ENCODE measurements around the gene RNGTT.

The RNGTT gene

GRCh38 chr6:88666901-88667300 is 296.5 kb downstream of the RNGTT start:
- H3K4me3 ChIP-seq (replicated peaks; ENCODE audit: low read depth, low read length): no peak overlapping the region
- DNase-seq (ENCODE audit: low read depth): no peak
- TF ChIP-seq, protein P1, sequence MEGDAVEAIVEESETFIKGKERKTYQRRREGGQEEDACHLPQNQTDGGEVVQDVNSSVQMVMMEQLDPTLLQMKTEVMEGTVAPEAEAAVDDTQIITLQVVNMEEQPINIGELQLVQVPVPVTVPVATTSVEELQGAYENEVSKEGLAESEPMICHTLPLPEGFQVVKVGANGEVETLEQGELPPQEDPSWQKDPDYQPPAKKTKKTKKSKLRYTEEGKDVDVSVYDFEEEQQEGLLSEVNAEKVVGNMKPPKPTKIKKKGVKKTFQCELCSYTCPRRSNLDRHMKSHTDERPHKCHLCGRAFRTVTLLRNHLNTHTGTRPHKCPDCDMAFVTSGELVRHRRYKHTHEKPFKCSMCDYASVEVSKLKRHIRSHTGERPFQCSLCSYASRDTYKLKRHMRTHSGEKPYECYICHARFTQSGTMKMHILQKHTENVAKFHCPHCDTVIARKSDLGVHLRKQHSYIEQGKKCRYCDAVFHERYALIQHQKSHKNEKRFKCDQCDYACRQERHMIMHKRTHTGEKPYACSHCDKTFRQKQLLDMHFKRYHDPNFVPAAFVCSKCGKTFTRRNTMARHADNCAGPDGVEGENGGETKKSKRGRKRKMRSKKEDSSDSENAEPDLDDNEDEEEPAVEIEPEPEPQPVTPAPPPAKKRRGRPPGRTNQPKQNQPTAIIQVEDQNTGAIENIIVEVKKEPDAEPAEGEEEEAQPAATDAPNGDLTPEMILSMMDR (IDR thresholded peaks at IDR 0.05; ENCODE audit: low read length, missing control alignments): no peak

- no peak for DNase-seq (ENCODE audit: low read depth)
- TF ChIP-seq, protein P1 (IDR thresholded peaks at IDR 0.05; ENCODE audit: low read length, missing control alignments): no peak
- H3K4me3 ChIP-seq (replicated peaks; ENCODE audit: low read depth, low read length): no peak overlapping the region
Measured at GRCh38 chr6:88665131-88665530, 298.3 kb downstream of the RNGTT start.

DNA sequence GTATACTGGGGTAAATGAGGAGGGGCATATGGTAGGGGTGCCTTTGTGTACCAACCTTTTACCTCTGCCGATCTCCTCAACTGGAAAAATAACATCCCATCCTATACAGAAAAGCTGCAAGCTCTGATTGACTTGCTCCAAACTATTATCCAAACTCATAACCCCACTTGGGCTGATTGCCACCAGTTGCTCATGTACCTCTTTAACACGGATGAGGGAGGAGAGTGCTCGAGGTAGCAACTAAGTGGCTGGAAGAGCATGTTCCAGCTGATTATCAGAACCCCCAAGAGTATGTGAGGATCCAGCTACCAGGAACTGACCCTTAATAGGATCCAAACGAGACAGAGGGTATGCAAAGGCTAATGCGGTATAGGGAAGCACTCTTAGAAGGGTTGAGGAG is 299.6 kb downstream of the RNGTT start:
- no peak for DNase-seq (ENCODE audit: low read depth)
- TF ChIP-seq, protein P1 (IDR thresholded peaks at IDR 0.05; ENCODE audit: low read length, missing control alignments): no peak

GRCh38 chr6:88662653-88663174 is 300.7 kb downstream of the RNGTT start:
- TF ChIP-seq, protein P1 (IDR thresholded peaks at IDR 0.05; ENCODE audit: low read length, missing control alignments): no peak
- no peak overlapping the region for H3K4me3 ChIP-seq (replicated peaks; ENCODE audit: low read depth, low read length)
- no peak for DNase-seq (ENCODE audit: low read depth)

More for the DNA sequence above, 299.6 kb downstream of the RNGTT start:
- H3K4me3 ChIP-seq (replicated peaks; ENCODE audit: low read depth, low read length): no peak overlapping the region

DNA sequence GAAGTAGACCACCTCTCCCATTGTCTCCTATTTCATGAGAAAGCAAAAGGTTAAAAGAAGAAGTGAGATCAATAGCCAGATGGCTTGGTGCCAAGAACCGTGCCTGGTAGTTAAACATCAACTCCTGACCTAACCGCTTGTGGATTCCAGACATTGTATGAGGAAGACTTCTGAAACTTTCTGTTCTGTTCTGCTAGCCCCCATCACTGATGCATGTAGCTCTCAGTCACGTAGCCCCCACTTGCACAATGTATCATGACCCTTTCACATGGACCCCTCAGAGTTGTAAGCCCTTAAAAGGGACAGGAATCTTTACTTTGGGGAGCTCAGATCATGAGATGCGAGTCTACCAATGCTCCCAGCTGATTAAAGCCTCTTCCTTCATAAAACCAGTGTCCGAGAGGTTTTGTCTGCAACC is 301.2 kb downstream of the RNGTT start:
- TF ChIP-seq, protein P1 (IDR thresholded peaks at IDR 0.05; ENCODE audit: low read length, missing control alignments): no peak
- DNase-seq (ENCODE audit: low read depth): no peak
- H3K4me3 ChIP-seq (replicated peaks; ENCODE audit: low read depth, low read length): no peak overlapping the region

DNA sequence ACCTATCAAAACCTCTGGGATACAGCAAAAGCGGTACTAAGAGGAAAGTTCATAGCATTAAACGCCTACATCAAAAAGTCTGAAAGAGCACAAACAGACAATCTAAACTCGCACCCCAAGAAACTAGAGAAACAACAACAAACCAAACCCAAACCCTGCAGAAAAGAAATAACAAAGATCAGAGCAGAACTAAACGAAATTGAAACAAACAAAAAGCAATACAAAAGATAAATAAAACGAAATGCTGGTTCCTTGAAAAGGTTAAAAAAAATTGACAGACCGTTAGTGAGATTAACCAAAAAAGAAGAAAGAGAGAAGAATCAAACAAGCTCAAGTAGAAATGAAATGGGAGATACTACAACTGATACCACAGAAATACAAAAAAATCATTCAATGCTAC is 302.3 kb downstream of the RNGTT start:
- no peak overlapping the region for H3K4me3 ChIP-seq (replicated peaks; ENCODE audit: low read depth, low read length)
- DNase-seq (ENCODE audit: low read depth): no peak
- TF ChIP-seq, protein P1 (IDR thresholded peaks at IDR 0.05; ENCODE audit: low read length, missing control alignments): no peak

DNA sequence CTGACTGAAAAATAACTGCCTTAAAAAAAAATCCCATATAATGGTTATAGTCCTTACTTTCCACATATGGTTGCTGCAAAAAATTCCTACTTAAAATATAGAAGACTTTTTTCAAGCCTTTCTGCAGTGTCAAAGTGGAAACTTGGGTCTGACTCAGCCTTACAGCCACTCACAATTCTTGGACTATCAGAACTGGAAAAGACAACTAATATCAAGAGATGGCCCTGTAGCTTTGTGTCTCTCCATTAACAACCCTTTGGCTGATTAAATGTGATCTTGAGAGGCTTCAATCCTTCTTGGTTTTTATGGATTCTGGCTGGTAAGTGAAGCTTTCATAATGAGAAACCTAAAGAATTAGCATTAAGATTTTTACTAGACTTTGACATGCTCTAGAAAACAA is 307.8 kb downstream of the RNGTT start:
- H3K4me3 ChIP-seq (replicated peaks; ENCODE audit: low read depth, low read length): no peak overlapping the region
- DNase-seq (ENCODE audit: low read depth): no peak
- TF ChIP-seq, protein P1 (IDR thresholded peaks at IDR 0.05; ENCODE audit: low read length, missing control alignments): no peak

Data from fibroblast of pulmonary artery (primary cell).